Karpas-422 (cell line): ENCODE results near the gene SPINT2. TPM values are rescaled to one million over a fixed set of nuclear protein-coding genes. Genes with fewer than 3 reads are reported as not detected.

ENCODE experiments used
- DNase-seq: peaks from one replicate; pipeline ENCODE4 v3.0.0-alpha.2; 2015
- H2AFZ ChIP-seq: fragments of 200-600 bp; sonication (generic); 2 replicates; pipeline ENCODE4 v1.6.1; 2014; ENCODE audit warnings: antibody characterized with exemption, low read length, mixed read lengths
- H3K27ac ChIP-seq: fragments of 200-600 bp; sonication (generic); 2 replicates; pipeline ENCODE4 v1.5.1; 2014; ENCODE audit warnings: mild to moderate bottlenecking, low read length, moderate library complexity
- H3K27me3 ChIP-seq: fragments of 200-600 bp; sonication (generic); 2 replicates; pipeline ENCODE4 v1.6.1; 2014; ENCODE audit warnings: low read length, mixed read lengths
- H3K36me3 ChIP-seq: fragments of 200-600 bp; sonication (generic); 2 replicates; pipeline ENCODE4 v1.6.1; 2014; ENCODE audit warnings: low read length, mixed read lengths; ENCODE audit not compliant: insufficient read depth
- H3K4me1 ChIP-seq: fragments of 200-600 bp; sonication (generic); 2 replicates; pipeline ENCODE4 v1.6.1; 2014; ENCODE audit warnings: mild to moderate bottlenecking, low read length, mixed read lengths
- H3K4me2 ChIP-seq: fragments of 200-600 bp; sonication (generic); 2 replicates; pipeline ENCODE4 v1.6.1; 2014; ENCODE audit warnings: low read length, low read depth, mild to moderate bottlenecking; ENCODE audit not compliant: poor library complexity, severe bottlenecking
- H3K4me3 ChIP-seq: fragments of 200-600 bp; sonication (generic); 2 replicates; pipeline ENCODE4 v1.5.1; 2014; ENCODE audit warnings: mild to moderate bottlenecking, antibody characterized with exemption, low read length, mixed read lengths
- H3K79me2 ChIP-seq: fragments of 200-600 bp; sonication (generic); 2 replicates; pipeline ENCODE4 v1.6.1; 2014; ENCODE audit warnings: mild to moderate bottlenecking, low read length, mixed read lengths
- H3K9ac ChIP-seq: fragments of 200-600 bp; sonication (generic); 2 replicates; pipeline ENCODE4 v1.6.0; 2014; ENCODE audit warnings: low read length
- H3K9me2 ChIP-seq: fragments of 200-600 bp; sonication (generic), shearing (Covaris generic); replicated peaks from 2 replicates; pipeline ENCODE4 v1.6.0; 2014; ENCODE audit warnings: mild to moderate bottlenecking, low read length, moderate library complexity; ENCODE audit not compliant: insufficient read depth
- H3K9me3 ChIP-seq: fragments of 300-700, 200-600 bp; sonication (generic); 2 replicates; pipeline ENCODE4 v1.6.1; 2014; ENCODE audit warnings: low read length, mixed read lengths
- H4K20me1 ChIP-seq: fragments of 200-600 bp; sonication (generic); 2 replicates; pipeline ENCODE4 v1.6.1; 2014; ENCODE audit warnings: mild to moderate bottlenecking, antibody characterized with exemption, low read length, low read depth; ENCODE audit not compliant: insufficient read depth
- total RNA-seq: library from RNA; depleted of rRNA; stranded (reverse); fragments of >200 nt; shearing (Covaris generic); gene quantifications from 2 replicates; pipeline ENCODE4 v1.2.3, GENCODE V29; 2014; ENCODE audit warnings: low replicate concordance

SPINT2 gene
- total RNA-seq, 1 experiment from 2014 or later = 0.22 TPM

DNA sequence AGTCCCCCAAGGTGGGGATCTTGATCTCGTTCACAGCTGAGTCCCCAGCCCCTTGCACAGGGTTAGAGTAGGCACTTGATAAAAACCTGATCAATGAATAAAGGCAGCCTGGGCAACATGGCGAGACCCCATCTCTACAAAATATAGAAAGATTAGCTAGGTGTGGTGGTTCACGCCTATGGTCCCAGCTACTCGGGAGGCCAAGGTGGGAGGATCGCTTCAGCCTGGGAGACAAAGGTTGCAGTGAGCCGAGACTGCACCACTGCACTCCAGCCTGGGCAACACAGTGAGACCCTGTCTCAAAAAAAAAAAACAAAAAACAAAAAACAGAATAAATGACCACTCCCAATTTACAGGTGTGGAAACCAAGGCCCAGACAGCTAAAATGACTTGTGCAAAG, 46.6 kb downstream of the SPINT2 start:
- H3K36me3 ChIP-seq = no peaks in the 10 kb centered on the region
- H3K27me3 ChIP-seq = no peaks in the 10 kb centered on the region
- no peak for DNase-seq
- peaks cover 9% of the 10 kb centered on the region for H3K4me1 ChIP-seq
- H3K9me2 ChIP-seq = no peaks in the 10 kb centered on the region
- H2AFZ ChIP-seq = no peak overlapping the region
- no peak overlapping the region for H3K4me2 ChIP-seq
- H4K20me1 ChIP-seq = no peaks in the 10 kb centered on the region
- no peak overlapping the region for H3K27ac ChIP-seq
- H3K4me3 ChIP-seq = no peak overlapping the region
- H3K9me3 ChIP-seq = no peaks in the 10 kb centered on the region
- peaks cover 27% of the 10 kb centered on the region for H3K79me2 ChIP-seq
- no peak overlapping the region for H3K9ac ChIP-seq

DNA sequence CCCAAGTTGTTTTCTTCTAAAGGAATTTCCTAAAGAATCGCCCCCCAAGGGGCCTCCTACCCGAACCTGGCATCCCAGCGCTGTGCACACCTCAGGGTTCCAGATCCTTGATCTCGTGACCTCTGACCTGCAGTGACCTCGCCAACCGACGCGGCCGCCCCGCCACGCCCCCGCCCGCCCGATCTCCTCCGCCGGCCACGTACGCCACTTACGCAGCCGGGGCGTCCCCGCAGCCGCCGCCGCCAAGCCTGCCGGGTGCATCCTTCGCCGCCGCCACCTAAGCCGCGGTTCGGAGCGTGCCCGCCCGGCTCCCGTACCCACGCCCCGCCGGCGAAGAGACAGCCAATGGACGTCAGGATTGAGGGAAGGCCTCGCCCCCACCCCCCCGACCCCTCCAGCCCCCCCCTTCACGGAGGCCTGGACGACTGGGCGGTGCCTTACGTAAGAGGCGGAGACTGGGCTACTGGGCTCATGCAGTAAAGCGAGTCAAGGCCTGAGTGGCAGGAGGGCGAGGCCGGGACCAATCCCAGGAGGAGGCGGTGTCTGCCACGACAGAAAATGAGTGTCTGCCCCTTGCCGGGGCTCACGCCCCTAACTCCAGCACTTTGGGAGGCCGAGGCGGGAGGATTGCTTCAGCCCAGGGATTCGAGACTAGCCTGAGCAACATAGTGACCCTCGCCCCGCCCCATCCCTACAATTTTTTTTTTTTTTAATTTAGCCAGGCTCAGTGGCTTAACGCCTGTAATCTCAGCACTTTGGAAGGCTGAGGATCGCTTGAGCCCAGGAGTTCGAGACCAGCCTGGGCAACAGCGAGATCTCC, 51.5 kb downstream of the SPINT2 start, which contains the start of gene YIF1B:
Gene YIF1B (minus strand): TSS at position 291 of the 820 bp plus-strand sequence. CDS start 30 bp downstream, at position 261.
- peak within 1 kb of the TSS; percentile 100 for H2AFZ ChIP-seq
- peaks cover 20% of the 10 kb centered on the region for H3K4me1 ChIP-seq
- H3K9ac ChIP-seq = peak within 1 kb of the TSS; percentile 88
- no peaks in the 10 kb centered on the region for H3K9me3 ChIP-seq
- peak within 1 kb of the TSS; percentile 74 for H3K27ac ChIP-seq
- no peaks in the 10 kb centered on the region for H3K36me3 ChIP-seq
- peaks cover 20% of the 10 kb centered on the region for H3K79me2 ChIP-seq
- H4K20me1 ChIP-seq = no peaks in the 10 kb centered on the region
- H3K4me2 ChIP-seq = peak within 1 kb of the TSS; percentile 99
- DNase-seq = peak; percentile 99
- H3K27me3 ChIP-seq = no peaks in the 10 kb centered on the region
- no peaks in the 10 kb centered on the region for H3K9me2 ChIP-seq
- peak within 1 kb of the TSS; percentile 96 for H3K4me3 ChIP-seq

DNA sequence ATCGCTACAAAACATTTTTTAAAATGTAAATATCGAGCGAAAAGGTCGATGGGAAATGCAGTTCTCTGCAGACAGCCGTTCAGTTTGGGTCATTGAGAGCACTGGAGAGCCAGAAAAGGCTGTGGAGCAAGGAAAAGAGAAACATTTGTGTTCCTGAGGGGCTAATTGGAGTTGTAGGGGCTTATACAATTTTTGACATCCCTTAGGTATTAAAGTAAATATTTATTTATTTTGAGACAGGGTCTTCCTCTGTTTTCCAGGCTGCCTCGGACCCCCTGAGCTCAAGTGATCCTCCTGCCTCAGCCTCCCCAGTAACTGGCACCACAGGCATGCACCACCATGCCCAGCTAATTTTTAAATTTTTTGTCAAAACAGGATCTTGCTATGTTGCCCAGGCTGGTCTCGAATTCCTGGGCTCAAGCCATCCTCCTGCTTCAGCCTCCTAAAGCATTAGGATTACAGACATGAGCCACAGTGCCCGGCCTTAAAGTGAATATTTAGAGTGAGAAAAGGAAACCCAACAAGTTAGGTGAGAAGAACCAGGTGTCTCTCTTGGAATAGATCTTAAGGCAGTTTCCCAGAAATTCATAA, 52.2 kb downstream of the SPINT2 start:
- Histone ChIP-seq H3K9me3 (no peaks in the 10 kb centered on the region), H3K79me2 (peaks cover 16% of the 10 kb centered on the region), H3K27ac (peak overlapping the region; percentile 74), H3K9me2 (no peaks in the 10 kb centered on the region), H3K36me3 (no peaks in the 10 kb centered on the region), H3K4me3 (peak overlapping the region; percentile 70), H4K20me1 (no peaks in the 10 kb centered on the region), H3K4me1 (peaks cover 20% of the 10 kb centered on the region), H3K4me2 (peak overlapping the region; percentile 86), H3K27me3 (no peaks in the 10 kb centered on the region), H3K9ac (peak overlapping the region; percentile 79), H2AFZ (peak overlapping the region; percentile 100)
- no peak for DNase-seq

DNA sequence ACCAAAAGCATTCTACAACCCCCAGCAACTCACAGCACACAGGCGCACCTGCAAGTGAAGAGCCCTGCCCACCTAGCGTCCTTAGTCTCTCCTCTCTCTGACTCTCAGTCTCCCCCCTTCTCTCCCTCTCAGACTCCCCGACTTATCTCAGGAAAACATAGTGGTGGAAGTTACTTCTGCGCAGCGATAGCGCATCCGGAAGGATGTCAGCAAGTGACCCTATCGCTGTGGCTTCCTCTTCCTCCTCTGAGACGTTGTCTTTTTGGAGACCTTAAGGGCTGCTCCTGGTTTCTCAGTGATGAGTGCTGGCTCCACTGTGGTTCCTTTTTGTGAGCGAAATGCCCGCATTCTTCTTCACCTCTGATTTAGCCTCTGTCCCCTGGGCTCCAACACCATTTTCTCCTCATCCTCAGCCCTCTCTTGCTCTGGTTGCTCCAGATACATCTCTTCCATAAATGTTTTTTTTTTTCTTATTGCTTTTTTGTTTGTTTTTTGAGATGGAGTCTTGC, 52.8 kb downstream of the SPINT2 start:
- peaks cover 16% of the 10 kb centered on the region for H3K79me2 ChIP-seq
- H3K4me1 ChIP-seq = peaks cover 20% of the 10 kb centered on the region
- no peaks in the 10 kb centered on the region for H4K20me1 ChIP-seq
- no peaks in the 10 kb centered on the region for H3K9me2 ChIP-seq
- no peaks in the 10 kb centered on the region for H3K27me3 ChIP-seq
- no peaks in the 10 kb centered on the region for H3K36me3 ChIP-seq
- H3K9ac ChIP-seq = no peak overlapping the region
- H3K27ac ChIP-seq = no peak overlapping the region
- no peak overlapping the region for H3K4me3 ChIP-seq
- H3K4me2 ChIP-seq = no peak overlapping the region
- no peak overlapping the region for H2AFZ ChIP-seq
- DNase-seq = no peak
- H3K9me3 ChIP-seq = no peaks in the 10 kb centered on the region

DNA sequence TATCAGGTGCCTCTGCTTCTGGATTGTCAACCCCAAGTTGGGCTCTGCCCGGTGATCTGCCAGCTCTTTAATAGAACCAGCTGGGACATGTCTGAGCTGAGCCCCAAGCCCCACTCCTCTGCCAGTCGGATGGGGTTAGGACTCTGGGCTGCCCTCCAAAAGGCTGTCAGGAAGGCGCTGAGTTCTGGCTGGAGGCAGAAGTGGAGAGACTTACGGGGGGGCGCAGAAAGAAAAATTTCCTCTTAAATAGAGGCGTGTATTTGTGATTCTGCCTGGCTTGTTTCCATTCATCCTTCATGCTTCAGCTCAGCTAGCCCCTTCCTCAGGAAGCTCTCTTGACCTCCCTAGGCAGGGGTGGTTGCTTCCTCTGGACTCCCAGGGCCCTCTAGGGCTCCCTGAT, 54.3 kb downstream of the SPINT2 start:
- Histone ChIP-seq H3K79me2 (peaks cover 13% of the 10 kb centered on the region), H3K9ac (no peak overlapping the region), H3K27me3 (no peaks in the 10 kb centered on the region), H3K4me1 (peaks cover 20% of the 10 kb centered on the region), H3K36me3 (no peaks in the 10 kb centered on the region), H4K20me1 (no peaks in the 10 kb centered on the region), H3K4me2 (no peak overlapping the region), H3K9me3 (no peaks in the 10 kb centered on the region), H3K27ac (no peak overlapping the region), H3K4me3 (no peak overlapping the region), H2AFZ (no peak overlapping the region), H3K9me2 (no peaks in the 10 kb centered on the region)
- DNase-seq = no peak

DNA sequence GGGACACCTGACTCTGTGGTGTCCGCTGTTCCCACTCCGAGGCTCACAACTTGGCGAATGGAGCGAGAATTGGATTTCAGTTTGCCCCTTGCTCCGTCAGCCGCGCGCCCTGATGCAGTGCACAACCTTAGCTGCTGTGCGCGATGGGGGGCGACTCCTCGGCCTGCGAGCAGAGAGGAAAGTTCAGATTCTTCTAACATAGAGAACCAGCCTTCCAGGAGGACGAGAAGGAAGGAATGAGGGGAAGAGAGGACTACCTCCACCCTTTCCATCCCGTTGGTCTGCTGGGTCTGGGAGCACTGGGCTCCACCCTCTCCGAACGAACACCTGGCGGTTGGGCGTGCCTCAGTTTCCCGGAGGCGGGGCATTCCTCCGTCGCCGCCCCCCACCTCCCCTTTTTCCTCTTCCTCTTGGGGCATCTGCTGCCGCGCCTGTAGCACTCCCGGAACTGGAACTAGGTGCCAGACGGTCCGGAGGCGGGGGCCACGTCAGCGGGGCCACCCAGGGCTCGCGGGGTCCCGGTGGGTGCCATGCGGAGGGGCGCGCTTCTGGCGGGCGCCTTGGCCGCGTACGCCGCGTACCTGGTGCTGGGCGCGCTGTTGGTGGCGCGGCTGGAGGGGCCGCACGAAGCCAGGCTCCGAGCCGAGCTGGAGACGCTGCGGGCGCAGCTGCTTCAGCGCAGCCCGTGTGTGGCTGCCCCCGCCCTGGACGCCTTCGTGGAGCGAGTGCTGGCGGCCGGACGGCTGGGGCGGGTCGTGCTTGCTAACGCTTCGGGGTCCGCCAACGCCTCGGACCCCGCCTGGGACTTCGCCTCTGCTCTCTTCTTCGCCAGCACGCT, 55.3 kb downstream of the SPINT2 start, which contains the start of gene KCNK6:
Gene KCNK6 (plus strand): TSS at position 425 of the 838 bp plus-strand sequence. CDS start 106 bp downstream, at position 531.
- H3K4me1 ChIP-seq = peaks cover 18% of the 10 kb centered on the region
- H3K4me3 ChIP-seq = no peak within 1 kb of the TSS
- H3K79me2 ChIP-seq = peaks cover 10% of the 10 kb centered on the region
- H3K27ac ChIP-seq = no peak within 1 kb of the TSS
- no peaks in the 10 kb centered on the region for H3K9me2 ChIP-seq
- H3K4me2 ChIP-seq = peak within 1 kb of the TSS; percentile 41
- no peak within 1 kb of the TSS for H3K9ac ChIP-seq
- no peaks in the 10 kb centered on the region for H4K20me1 ChIP-seq
- no peak within 1 kb of the TSS for H2AFZ ChIP-seq
- DNase-seq = no peak
- no peaks in the 10 kb centered on the region for H3K27me3 ChIP-seq
- no peaks in the 10 kb centered on the region for H3K36me3 ChIP-seq
- H3K9me3 ChIP-seq = no peaks in the 10 kb centered on the region

DNA sequence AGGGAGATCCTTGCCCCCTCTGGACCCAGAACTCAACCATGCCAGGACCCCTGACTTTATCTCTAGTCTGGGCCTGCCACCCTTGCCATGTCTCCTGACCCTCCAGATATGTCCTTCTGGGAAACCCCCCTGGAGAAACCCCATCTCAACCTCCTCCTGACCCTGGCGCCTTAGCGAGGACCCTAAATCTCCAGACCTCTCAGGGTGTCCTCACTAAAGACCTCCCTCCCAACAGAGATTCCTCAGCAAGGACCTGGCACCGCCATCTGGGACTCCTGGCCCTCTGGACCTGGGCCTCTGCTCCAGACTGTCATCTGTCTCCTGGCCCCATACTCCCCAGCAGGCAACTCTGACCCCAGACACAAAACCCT, 56.6 kb downstream of the SPINT2 start:
- DNase-seq = no peak
- Histone ChIP-seq H3K27ac (no peak overlapping the region), H3K79me2 (no peaks in the 10 kb centered on the region), H3K4me1 (peaks cover 11% of the 10 kb centered on the region), H3K4me2 (no peak overlapping the region), H3K9me2 (no peaks in the 10 kb centered on the region), H3K36me3 (no peaks in the 10 kb centered on the region), H3K9ac (no peak overlapping the region), H3K27me3 (no peaks in the 10 kb centered on the region), H3K4me3 (no peak overlapping the region), H2AFZ (no peak overlapping the region), H3K9me3 (no peaks in the 10 kb centered on the region), H4K20me1 (no peaks in the 10 kb centered on the region)
